T47D (cell line): Measurements from ENCODE around the gene C15orf39.
A peak's percentile ranks its signal among the peaks of the same experiment; 100 is the strongest.

Experiments used
- DNase-seq, 2 experiments: peaks; one replicate each; pipeline versions ENCODE4 v3.0.0 to v3.0.0-alpha.2; 2011 to 2012; ENCODE audit warnings: low read depth in 1 of 2, low spot score in 1 of 2
- JUND ChIP-seq: IDR thresholded peaks from 2 replicates; pipeline ENCODE4 v1.6.1; 2012; ENCODE audit warnings: low read depth
- in situ Hi-C: cut with HindIII; loops from 2 replicates; pipeline ENCODE4 v1.10.0; 2016; ENCODE audit warnings: low sequenced_read_pairs, low pct_unique_long_range_greater_than_20kb

C15orf39 gene

DNA sequence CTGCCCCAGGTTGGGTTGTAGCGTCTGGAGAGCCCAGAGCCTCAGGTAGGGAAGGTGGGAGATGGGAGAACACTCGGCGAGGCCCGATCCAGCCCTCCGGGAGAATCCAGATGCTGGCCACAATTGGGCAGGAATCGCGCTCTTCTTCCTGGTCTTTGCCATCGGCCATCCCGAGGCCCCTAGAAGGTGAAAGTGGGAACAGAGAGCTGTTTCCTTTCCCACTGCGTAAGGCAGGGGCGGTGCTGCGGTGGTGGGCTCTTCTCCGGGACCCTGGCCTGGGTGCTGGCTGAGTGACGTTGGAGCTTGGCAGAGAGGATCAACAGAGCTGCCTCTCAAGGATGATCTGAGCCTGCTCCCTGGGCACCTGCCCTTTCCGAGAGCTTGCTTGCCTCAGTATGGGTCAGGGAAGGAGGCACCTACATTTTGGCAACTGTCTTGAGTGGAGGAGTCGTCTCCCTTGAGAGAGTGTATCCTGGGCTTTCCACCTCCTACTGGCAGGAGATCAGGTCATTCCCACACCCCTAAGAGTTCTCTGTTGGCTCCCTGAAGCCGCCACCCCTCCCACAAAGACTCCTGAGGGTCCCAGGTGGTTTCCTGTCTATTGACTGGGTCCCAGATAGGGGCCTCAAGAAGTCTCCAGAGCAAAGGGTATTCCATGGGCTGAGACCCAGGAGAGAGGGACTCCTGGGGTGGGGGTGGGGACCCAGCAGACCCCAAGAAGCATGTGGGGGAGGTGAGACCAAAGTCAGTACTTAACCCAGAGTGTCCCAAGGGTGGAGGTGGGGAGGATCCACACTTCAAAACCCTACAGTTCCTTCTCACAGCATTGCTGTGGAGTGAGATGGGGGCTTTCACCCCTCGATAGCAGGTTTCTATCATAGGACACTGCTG lies 1.6 kb downstream of the C15orf39 start:
- DNase-seq: no peak
- in situ Hi-C loops: no loop called here
- no peak for TF ChIP-seq JUND

DNA sequence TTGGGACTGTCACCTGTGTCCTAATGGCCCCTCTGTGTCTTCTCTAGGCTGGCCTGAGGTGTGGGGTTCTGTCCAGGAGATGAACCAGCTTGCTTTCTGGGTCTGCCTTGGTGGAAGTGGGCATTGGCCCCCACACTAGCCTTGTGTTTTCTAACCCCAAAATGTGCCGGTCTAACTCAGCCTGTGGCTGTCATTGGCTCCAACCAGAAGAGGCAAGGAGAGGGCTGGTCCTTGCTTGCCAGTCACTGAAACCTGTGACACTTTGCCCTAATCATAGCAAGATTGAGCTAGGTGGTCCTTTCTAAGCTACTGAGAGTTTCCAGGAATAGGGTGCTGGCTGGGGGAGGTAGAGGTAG lies 2.2 kb downstream of the C15orf39 start:
- in situ Hi-C loops: no loop called here
- no peak for TF ChIP-seq JUND
- DNase-seq: no peak

DNA sequence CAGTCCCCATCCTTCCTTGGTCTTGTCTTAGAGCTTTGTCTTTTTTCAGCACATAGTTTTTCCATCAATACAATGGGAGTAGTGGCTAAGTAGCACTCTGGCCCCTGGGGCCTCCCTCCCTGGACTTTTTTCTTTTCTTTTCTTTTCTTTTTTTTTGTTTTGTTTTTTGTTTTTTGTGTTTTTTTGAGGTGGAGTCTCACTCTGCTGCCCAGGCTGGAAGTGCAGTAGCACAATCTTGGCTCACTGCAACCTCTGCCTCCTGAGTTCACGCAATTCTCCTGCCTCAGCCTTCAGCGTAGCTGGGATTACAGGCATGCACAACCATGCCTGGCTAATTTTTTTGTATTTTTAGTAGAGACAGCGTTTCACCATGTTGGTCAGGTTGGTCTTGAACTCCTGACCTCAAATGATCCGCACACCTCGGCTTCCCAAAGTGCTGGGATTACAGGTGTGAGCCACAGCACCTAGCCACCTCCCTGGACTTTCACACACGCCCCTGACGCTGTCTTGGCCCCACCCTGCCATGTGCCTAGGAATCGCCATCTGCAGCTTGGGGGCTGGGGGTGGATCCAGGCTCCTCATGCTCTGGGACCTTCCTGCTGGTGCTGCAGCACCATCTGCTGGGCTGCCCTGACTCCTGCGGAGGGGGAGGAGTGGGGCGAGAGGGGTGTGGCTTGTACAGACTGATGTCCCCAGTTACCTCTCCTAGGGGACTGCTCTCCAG lies 2.8 kb downstream of the C15orf39 start:
- TF ChIP-seq JUND: no peak
- peak; percentile 91 to 97 for DNase-seq
- in situ Hi-C loops: no loop called here

- no peak for TF ChIP-seq JUND
- in situ Hi-C loops: no loop called here
- no peak for DNase-seq
These were observed 3.3 kb downstream of the C15orf39 start for GRCh38 chr15:75205064-75205395.

DNA sequence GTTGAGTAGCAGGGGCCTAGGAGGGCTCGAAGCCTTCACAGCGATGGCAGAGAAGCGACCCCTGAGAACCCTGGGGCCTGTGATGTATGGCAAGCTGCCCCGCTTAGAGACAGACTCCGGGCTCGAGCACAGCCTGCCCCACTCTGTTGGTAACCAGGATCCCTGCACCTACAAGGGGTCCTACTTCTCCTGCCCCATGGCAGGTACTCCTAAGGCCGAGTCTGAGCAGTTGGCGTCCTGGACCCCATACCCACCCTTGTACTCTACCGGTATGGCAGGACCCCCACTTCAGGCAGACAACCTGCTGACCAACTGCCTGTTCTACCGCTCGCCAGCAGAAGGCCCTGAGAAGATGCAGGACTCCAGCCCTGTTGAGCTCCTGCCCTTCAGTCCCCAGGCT lies 4.3 kb downstream of the C15orf39 start:
- DNase-seq: no peak
- in situ Hi-C loops: no loop called here
- no peak for TF ChIP-seq JUND

DNA sequence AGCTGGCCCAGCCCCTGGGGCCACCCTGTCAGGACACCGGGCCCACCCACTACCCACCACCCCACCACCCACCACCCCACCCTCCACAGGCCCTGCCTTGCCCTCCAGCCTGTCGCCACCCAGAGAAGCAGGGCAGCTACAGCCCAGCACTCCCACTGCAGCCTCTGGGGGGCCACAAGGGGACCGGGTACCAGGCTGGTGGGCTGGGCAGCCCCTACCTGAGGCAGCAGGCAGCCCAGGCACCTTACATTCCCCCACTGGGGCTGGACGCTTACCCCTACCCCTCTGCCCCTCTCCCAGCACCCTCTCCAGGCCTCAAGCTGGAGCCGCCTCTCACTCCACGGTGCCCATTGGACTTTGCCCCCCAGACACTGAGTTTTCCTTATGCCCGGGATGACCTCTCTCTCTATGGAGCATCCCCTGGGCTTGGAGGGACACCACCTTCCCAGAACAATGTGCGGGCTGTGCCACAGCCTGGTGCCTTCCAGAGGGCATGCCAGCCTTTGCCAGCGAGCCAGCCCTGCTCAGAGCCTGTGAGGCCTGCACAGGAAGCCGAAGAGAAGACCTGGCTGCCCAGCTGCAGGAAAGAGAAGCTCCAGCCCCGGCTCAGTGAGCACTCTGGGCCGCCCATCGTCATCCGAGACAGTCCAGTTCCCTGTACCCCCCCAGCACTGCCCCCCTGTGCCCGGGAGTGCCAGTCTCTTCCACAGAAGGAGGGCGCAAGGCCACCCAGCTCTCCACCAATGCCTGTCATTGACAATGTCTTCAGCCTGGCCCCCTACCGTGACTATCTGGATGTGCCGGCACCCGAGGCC lies 5.3 kb downstream of the C15orf39 start:
- in situ Hi-C loops: no loop called here
- no peak for TF ChIP-seq JUND
- no peak for DNase-seq

GRCh38 chr15:75207618-75208500 lies 6.2 kb downstream of the C15orf39 start:
- no peak for DNase-seq
- no peak for TF ChIP-seq JUND
- in situ Hi-C loops: no loop called here

- DNase-seq: no peak
- no peak for TF ChIP-seq JUND
- in situ Hi-C loops: no loop called here
These were observed 7.0 kb downstream of the C15orf39 start for GRCh38 chr15:75208501-75209288.

DNA sequence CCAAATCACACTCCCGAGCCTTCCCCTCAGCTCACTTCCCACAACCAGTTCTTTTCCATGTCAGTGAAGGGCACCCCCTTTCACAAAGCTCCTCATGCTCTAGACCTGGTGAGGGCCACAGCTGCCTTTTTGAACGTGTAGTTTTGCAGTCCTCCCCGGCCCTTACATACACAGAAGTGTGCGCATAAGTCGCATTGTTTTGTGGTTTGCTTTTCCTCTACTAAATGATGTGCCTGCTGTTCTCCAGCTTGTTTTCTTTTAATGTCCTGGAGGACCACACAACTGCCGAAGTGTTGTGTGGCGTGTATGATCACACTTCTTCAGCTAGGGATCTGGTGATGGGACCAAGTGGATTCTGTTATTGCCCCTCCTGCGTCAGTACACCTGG lies 7.6 kb downstream of the C15orf39 start:
- DNase-seq: no peak
- in situ Hi-C loops: no loop called here
- no peak for TF ChIP-seq JUND

- TF ChIP-seq JUND: no peak
- DNase-seq: no peak
- in situ Hi-C loops: no loop called here
These were observed 9.1 kb downstream of the C15orf39 start for GRCh38 chr15:75210811-75211230.

- DNase-seq: no peak
- in situ Hi-C loops: no loop called here
- no peak for TF ChIP-seq JUND
These were observed 9.9 kb downstream of the C15orf39 start for GRCh38 chr15:75211436-75212199.
